HG03521 (cell line): ENCODE measurements around the gene MEPCE.
A peak's percentile ranks its signal among the peaks of the same experiment; 100 is the strongest.
"Not testable (repeated sequence)": the region's sequence is repeated elsewhere in the genome, so short reads cannot be mapped to it uniquely, and the experiment has no call there.

Experiments used
- ATAC-seq: cut with Tn5 transposase; IDR thresholded peaks from one replicate; pipeline ENCODE4 v1.9.1; 2021; ENCODE audit warnings: mild to moderate bottlenecking, moderate library complexity; ENCODE audit not compliant: unreplicated experiment

Gene MEPCE

GRCh38 chr7:100429637-100430492 is at the start of gene MEPCE:
TSS of gene MEPCE (plus strand) at chr7:100429831. CDS start at chr7:100430019, 188 bp downstream.
- ATAC-seq, result peak; percentile 34

- no peak for ATAC-seq
Observed at GRCh38 chr7:100380196-100380595, 49.4 kb upstream of the MEPCE start.

- ATAC-seq, result not testable (repeated sequence)
Observed at GRCh38 chr7:100381531-100382233, 47.9 kb upstream of the MEPCE start.

GRCh38 chr7:100382234-100382853 is 47.3 kb upstream of the MEPCE start:
- not testable (repeated sequence) for ATAC-seq

GRCh38 chr7:100384628-100385294 is 44.9 kb upstream of the MEPCE start:
- no peak for ATAC-seq

GRCh38 chr7:100386940-100387339 is 42.7 kb upstream of the MEPCE start:
- ATAC-seq, result no peak

GRCh38 chr7:100387695-100388094 is 41.9 kb upstream of the MEPCE start:
- no peak for ATAC-seq

- ATAC-seq, result no peak
Observed at GRCh38 chr7:100389437-100390088, 40.1 kb upstream of the MEPCE start.

GRCh38 chr7:100390286-100391009 is 39.2 kb upstream of the MEPCE start:
- no peak for ATAC-seq

GRCh38 chr7:100393233-100393905 is 36.3 kb upstream of the MEPCE start:
- no peak for ATAC-seq

GRCh38 chr7:100394077-100394476 is 35.6 kb upstream of the MEPCE start:
- no peak for ATAC-seq

- ATAC-seq, result peak; percentile 60
Observed at GRCh38 chr7:100396421-100396982, 33.1 kb upstream of the MEPCE start.

GRCh38 chr7:100397315-100398081 is 32.1 kb upstream of the MEPCE start:
- no peak for ATAC-seq

- no peak for ATAC-seq
Observed at GRCh38 chr7:100398239-100398638, 31.4 kb upstream of the MEPCE start.

GRCh38 chr7:100400041-100400440 is 29.6 kb upstream of the MEPCE start:
- ATAC-seq, result no peak

- ATAC-seq, result no peak
Observed at GRCh38 chr7:100400656-100401055, 29.0 kb upstream of the MEPCE start.

- ATAC-seq, result no peak
Observed at GRCh38 chr7:100401811-100402210, 27.8 kb upstream of the MEPCE start.

GRCh38 chr7:100402241-100402640 is 27.4 kb upstream of the MEPCE start:
- ATAC-seq, result no peak
